GM21528 (cell line): ENCODE results near the gene LCP2.

Experiments
- ATAC-seq: cut with Tn5 transposase; IDR thresholded peaks from one replicate; pipeline ENCODE4 v1.9.1; 2021; ENCODE audit warnings: mild to moderate bottlenecking, moderate library complexity; ENCODE audit not compliant: unreplicated experiment, low FRiP score

The LCP2 gene

GRCh38 chr5:170296935-170297588 is 515 bp downstream of the LCP2 start:
- ATAC-seq: peak; percentile 53

- ATAC-seq: no peak
These were observed 1.3 kb downstream of the LCP2 start for GRCh38 chr5:170296036-170296934.

GRCh38 chr5:170294556-170294955 is 3.0 kb downstream of the LCP2 start:
- ATAC-seq: no peak

GRCh38 chr5:170294057-170294456 is 3.5 kb downstream of the LCP2 start:
- no peak for ATAC-seq

GRCh38 chr5:170293273-170293672 is 4.3 kb downstream of the LCP2 start:
- ATAC-seq: peak; percentile 60

- ATAC-seq: no peak
These were observed 5.1 kb downstream of the LCP2 start for GRCh38 chr5:170292179-170293104.

- no peak for ATAC-seq
These were observed 7.1 kb downstream of the LCP2 start for GRCh38 chr5:170290498-170290897.

GRCh38 chr5:170289764-170290163 is 7.8 kb downstream of the LCP2 start:
- no peak for ATAC-seq

GRCh38 chr5:170289121-170289520 is 8.5 kb downstream of the LCP2 start:
- ATAC-seq: no peak

- ATAC-seq: no peak
These were observed 9.0 kb downstream of the LCP2 start for GRCh38 chr5:170288551-170288950.

- no peak for ATAC-seq
These were observed 9.4 kb downstream of the LCP2 start for GRCh38 chr5:170288151-170288550.

GRCh38 chr5:170287532-170287931 is 10.0 kb downstream of the LCP2 start:
- ATAC-seq: no peak

- ATAC-seq: no peak
These were observed 11.1 kb downstream of the LCP2 start for GRCh38 chr5:170286386-170286925.

GRCh38 chr5:170285181-170285580 is 12.4 kb downstream of the LCP2 start:
- ATAC-seq: no peak

- ATAC-seq: no peak
These were observed 13.3 kb downstream of the LCP2 start for GRCh38 chr5:170284231-170284630.

GRCh38 chr5:170283296-170283695 is 14.3 kb downstream of the LCP2 start:
- ATAC-seq: no peak

GRCh38 chr5:170280011-170280493 is 17.5 kb downstream of the LCP2 start:
- ATAC-seq: no peak

GRCh38 chr5:170279459-170279817 is 18.1 kb downstream of the LCP2 start:
- no peak for ATAC-seq

- ATAC-seq: peak; percentile 93
These were observed 18.7 kb downstream of the LCP2 start for GRCh38 chr5:170278611-170279458.
